K562 (cell line): ENCODE measurements around the gene EML6. TPM values are rescaled to one million over a fixed set of nuclear protein-coding genes. Genes with fewer than 3 reads are reported as not detected.

Experiments used
- C11orf30 ChIP-seq: fragments of 450-650 bp; IDR thresholded peaks from 2 replicates; pipeline ENCODE4 v1.6.1; 2016; ENCODE audit warnings: low read depth, mild to moderate bottlenecking
- CBX2 ChIP-seq: fragments of 200-600 bp; sonication (generic); IDR thresholded peaks from one replicate; pipeline ENCODE4 v1.6.1; 2012; ENCODE audit warnings: mild to moderate bottlenecking, low read length, inconsistent platforms; ENCODE audit not compliant: insufficient read depth, poor library complexity, severe bottlenecking
- DIDO1 ChIP-seq: fragments of 450-650 bp; IDR thresholded peaks from 2 replicates; pipeline ENCODE4 v1.6.1; 2016; ENCODE audit warnings: low read depth, missing biosample characterization, missing genetic modification characterization
- MTA1 ChIP-seq: fragments of 450-650 bp; IDR thresholded peaks from 2 replicates; pipeline ENCODE4 v1.6.1; 2017; ENCODE audit warnings: borderline replicate concordance
- polyA plus RNA-seq, 8 experiments: library from polyadenylated mRNA; depleted of rRNA in 4 of 8; stranded (reverse) in 5 of 8; unstranded in 3 of 8; fragments of >200 nt; fragmentation: Nextera tagmentation in 2 of 8; fragmentation: Illumina TruSeq in 1 of 8; extraction: Ambion mirVana in 2 of 8; extraction: Trizol in 1 of 8; gene quantifications; 2 replicates each; pipeline versions ENCODE4 v1.2.1 to v1.2.3, GENCODE V29; 2011 to 2014; ENCODE audit warnings: inconsistent platforms in 1 of 8, missing spikeins in 1 of 8
- total RNA-seq, 7 experiments: library from RNA; depleted of rRNA in 6 of 7; stranded (reverse); fragments of >200 nt in 6 of 7; fragmentation: Illumina TruSeq in 2 of 7; extraction: Trizol in 2 of 7; gene quantifications; 2 replicates each; pipeline versions ENCODE4 v1.2.1 to v1.2.3, GENCODE V29; 2011 to 2021; ENCODE audit warnings: low replicate concordance in 1 of 7
- TF ChIP-seq, protein P1 (sequence below), 2 experiments: fragments of 450-650 bp; IDR thresholded peaks; 2 replicates each; pipeline ENCODE4 v1.6.1; 2018; ENCODE audit warnings: mild to moderate bottlenecking in 2 of 2, low read depth in 1 of 2; ENCODE audit not compliant: partially characterized antibody in 2 of 2
- TF ChIP-seq, protein P2 (sequence below): fragments of 450-650 bp; IDR thresholded peaks from 2 replicates; pipeline ENCODE4 v1.6.1; 2016
- TF ChIP-seq, protein P3 (sequence below): sonication (generic); formaldehyde crosslinking; IDR thresholded peaks from 2 replicates; pipeline ENCODE4 v1.8.0; 2022; ENCODE audit warnings: mild to moderate bottlenecking, missing genetic modification reagents
- TF ChIP-seq, protein P4 (sequence below): fragments of 450-650 bp; IDR thresholded peaks from 2 replicates; pipeline ENCODE4 v1.6.1; 2016; ENCODE audit warnings: low read depth
- TF ChIP-seq, protein P5 (sequence below): fragments of 450-650 bp; IDR thresholded peaks from 2 replicates; pipeline ENCODE4 v1.6.1; 2017; ENCODE audit warnings: antibody characterized with exemption

Gene EML6
- total and polyA plus RNA-seq, 9 of the 15 experiments (the other 6 are each of a cell fraction or from before 2014, with no cell fraction given): 0.07 to 0.56 (median 0.25) TPM

DNA sequence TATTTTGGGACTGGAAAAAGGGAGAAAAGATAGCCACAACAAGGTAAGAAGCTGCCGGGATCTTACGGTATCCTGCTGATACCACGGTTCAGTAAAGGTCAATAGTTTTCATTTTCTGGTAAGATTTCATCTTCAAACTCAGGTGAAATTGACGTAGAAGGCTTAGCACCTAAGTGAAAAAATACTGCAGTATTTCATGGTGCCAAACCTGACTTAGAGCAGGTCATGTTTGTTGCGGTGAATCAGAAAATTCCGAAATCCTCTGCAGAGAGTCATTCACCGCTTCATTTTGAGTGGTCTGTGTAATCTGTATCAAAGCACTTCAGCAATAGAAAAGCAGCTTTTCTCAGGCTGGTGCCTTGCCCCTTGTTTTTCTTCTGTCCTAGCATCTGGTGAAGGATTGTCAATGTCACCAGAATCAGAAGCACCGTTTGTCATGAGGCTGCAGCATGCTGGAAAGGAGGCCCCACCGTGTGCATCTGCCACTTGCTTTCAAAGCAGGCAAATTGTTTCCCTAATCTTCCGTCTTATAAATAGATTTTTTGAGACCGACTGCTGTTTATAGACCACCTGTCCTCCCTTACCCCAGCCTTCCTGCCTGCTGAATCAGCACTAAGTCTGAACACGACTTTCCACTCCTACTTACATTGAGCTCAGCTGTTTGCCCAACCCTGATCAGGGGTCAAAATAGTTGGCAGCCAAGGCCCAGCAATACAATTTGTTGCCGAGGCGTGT, 156.3 kb downstream of the EML6 start (continued):
- TF ChIP-seq, protein P1, sequence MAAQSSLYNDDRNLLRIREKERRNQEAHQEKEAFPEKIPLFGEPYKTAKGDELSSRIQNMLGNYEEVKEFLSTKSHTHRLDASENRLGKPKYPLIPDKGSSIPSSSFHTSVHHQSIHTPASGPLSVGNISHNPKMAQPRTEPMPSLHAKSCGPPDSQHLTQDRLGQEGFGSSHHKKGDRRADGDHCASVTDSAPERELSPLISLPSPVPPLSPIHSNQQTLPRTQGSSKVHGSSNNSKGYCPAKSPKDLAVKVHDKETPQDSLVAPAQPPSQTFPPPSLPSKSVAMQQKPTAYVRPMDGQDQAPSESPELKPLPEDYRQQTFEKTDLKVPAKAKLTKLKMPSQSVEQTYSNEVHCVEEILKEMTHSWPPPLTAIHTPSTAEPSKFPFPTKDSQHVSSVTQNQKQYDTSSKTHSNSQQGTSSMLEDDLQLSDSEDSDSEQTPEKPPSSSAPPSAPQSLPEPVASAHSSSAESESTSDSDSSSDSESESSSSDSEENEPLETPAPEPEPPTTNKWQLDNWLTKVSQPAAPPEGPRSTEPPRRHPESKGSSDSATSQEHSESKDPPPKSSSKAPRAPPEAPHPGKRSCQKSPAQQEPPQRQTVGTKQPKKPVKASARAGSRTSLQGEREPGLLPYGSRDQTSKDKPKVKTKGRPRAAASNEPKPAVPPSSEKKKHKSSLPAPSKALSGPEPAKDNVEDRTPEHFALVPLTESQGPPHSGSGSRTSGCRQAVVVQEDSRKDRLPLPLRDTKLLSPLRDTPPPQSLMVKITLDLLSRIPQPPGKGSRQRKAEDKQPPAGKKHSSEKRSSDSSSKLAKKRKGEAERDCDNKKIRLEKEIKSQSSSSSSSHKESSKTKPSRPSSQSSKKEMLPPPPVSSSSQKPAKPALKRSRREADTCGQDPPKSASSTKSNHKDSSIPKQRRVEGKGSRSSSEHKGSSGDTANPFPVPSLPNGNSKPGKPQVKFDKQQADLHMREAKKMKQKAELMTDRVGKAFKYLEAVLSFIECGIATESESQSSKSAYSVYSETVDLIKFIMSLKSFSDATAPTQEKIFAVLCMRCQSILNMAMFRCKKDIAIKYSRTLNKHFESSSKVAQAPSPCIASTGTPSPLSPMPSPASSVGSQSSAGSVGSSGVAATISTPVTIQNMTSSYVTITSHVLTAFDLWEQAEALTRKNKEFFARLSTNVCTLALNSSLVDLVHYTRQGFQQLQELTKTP (IDR thresholded peaks at IDR 0.05; ENCODE audit: low read depth in 1 of 2, partially characterized antibody in 2 of 2): no peak
- TF ChIP-seq CBX2 (peak; percentile 60), DIDO1 (no peak), MTA1 (no peak), C11orf30 (peak; percentile 72; the same call in 1 of the 2 replicates)
- TF ChIP-seq, protein P2, sequence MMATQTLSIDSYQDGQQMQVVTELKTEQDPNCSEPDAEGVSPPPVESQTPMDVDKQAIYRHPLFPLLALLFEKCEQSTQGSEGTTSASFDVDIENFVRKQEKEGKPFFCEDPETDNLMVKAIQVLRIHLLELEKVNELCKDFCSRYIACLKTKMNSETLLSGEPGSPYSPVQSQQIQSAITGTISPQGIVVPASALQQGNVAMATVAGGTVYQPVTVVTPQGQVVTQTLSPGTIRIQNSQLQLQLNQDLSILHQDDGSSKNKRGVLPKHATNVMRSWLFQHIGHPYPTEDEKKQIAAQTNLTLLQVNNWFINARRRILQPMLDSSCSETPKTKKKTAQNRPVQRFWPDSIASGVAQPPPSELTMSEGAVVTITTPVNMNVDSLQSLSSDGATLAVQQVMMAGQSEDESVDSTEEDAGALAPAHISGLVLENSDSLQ: no peak
- TF ChIP-seq, protein P3, sequence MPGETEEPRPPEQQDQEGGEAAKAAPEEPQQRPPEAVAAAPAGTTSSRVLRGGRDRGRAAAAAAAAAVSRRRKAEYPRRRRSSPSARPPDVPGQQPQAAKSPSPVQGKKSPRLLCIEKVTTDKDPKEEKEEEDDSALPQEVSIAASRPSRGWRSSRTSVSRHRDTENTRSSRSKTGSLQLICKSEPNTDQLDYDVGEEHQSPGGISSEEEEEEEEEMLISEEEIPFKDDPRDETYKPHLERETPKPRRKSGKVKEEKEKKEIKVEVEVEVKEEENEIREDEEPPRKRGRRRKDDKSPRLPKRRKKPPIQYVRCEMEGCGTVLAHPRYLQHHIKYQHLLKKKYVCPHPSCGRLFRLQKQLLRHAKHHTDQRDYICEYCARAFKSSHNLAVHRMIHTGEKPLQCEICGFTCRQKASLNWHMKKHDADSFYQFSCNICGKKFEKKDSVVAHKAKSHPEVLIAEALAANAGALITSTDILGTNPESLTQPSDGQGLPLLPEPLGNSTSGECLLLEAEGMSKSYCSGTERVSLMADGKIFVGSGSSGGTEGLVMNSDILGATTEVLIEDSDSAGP (CRISPR knock-in tag): no peak
- TF ChIP-seq, protein P4, sequence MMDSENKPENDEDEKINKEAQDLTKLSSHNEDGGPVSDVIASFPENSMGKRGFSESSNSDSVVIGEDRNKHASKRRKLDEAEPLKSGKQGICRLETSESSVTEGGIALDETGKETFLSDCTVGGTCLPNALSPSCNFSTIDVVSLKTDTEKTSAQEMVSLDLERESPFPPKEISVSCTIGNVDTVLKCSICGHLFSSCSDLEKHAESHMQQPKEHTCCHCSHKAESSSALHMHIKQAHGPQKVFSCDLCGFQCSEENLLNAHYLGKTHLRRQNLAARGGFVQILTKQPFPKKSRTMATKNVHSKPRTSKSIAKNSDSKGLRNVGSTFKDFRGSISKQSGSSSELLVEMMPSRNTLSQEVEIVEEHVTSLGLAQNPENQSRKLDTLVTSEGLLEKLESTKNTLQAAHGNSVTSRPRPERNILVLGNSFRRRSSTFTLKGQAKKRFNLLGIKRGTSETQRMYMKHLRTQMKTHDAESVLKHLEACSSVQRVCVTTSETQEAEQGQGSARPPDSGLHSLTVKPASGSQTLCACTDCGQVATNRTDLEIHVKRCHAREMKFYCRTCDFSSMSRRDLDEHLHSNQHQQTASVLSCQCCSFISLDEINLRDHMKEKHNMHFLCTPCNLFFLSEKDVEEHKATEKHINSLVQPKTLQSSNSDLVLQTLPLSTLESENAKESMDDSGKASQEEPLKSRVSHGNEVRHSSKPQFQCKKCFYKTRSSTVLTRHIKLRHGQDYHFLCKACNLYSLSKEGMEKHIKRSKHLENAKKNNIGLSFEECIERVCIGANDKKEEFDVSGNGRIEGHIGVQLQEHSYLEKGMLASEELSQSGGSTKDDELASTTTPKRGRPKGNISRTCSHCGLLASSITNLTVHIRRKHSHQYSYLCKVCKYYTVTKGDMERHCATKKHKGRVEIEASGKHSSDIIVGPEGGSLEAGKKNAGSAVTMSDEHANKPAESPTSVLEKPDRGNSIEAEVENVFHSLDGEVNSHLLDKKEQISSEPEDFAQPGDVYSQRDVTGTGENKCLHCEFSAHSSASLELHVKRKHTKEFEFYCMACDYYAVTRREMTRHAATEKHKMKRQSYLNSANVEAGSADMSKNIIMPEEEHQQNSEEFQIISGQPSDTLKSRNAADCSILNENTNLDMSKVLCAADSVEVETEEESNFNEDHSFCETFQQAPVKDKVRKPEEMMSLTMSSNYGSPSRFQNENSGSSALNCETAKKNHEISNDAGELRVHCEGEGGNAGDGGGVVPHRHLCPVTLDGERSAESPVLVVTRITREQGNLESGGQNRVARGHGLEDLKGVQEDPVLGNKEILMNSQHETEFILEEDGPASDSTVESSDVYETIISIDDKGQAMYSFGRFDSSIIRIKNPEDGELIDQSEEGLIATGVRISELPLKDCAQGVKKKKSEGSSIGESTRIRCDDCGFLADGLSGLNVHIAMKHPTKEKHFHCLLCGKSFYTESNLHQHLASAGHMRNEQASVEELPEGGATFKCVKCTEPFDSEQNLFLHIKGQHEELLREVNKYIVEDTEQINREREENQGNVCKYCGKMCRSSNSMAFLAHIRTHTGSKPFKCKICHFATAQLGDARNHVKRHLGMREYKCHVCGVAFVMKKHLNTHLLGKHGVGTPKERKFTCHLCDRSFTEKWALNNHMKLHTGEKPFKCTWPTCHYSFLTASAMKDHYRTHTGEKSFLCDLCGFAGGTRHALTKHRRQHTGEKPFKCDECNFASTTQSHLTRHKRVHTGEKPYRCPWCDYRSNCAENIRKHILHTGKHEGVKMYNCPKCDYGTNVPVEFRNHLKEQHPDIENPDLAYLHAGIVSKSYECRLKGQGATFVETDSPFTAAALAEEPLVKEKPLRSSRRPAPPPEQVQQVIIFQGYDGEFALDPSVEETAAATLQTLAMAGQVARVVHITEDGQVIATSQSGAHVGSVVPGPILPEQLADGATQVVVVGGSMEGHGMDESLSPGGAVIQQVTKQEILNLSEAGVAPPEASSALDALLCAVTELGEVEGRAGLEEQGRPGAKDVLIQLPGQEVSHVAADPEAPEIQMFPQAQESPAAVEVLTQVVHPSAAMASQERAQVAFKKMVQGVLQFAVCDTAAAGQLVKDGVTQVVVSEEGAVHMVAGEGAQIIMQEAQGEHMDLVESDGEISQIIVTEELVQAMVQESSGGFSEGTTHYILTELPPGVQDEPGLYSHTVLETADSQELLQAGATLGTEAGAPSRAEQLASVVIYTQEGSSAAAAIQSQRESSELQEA: no peak
- TF ChIP-seq, protein P5, sequence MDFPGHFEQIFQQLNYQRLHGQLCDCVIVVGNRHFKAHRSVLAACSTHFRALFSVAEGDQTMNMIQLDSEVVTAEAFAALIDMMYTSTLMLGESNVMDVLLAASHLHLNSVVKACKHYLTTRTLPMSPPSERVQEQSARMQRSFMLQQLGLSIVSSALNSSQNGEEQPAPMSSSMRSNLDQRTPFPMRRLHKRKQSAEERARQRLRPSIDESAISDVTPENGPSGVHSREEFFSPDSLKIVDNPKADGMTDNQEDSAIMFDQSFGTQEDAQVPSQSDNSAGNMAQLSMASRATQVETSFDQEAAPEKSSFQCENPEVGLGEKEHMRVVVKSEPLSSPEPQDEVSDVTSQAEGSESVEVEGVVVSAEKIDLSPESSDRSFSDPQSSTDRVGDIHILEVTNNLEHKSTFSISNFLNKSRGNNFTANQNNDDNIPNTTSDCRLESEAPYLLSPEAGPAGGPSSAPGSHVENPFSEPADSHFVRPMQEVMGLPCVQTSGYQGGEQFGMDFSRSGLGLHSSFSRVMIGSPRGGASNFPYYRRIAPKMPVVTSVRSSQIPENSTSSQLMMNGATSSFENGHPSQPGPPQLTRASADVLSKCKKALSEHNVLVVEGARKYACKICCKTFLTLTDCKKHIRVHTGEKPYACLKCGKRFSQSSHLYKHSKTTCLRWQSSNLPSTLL: no peak
